Sigmoid colon (tissue), 7 donors: Measurements from ENCODE around the gene C7orf25. TPM values are rescaled to one million over a fixed set of nuclear protein-coding genes. Genes with fewer than 3 reads are reported as not detected.

Experiments used
- DNase-seq: peaks from one replicate; pipeline ENCODE4 v3.0.0-alpha.2; 2019
- H3K27ac ChIP-seq, 4 donors: fragments of 200-600 bp; sonication (generic); one replicate each; pipeline ENCODE4 v1.5.1; 2016 to 2019; ENCODE audit warnings: mild to moderate bottlenecking in 1 of 4
- H3K27me3 ChIP-seq, 3 donors: fragments of 200-600 bp; sonication (generic); one replicate each; pipeline ENCODE4 v1.5.1; 2019; ENCODE audit warnings: mild to moderate bottlenecking in 1 of 3
- H3K36me3 ChIP-seq, 4 donors: fragments of 200-600 bp; sonication (generic); one replicate each; pipeline ENCODE4 v1.5.1; 2016 to 2019
- H3K4me1 ChIP-seq, 4 donors: fragments of 200-600 bp; sonication (generic); one replicate each; pipeline ENCODE4 v1.5.1; 2017 to 2019
- H3K4me3 ChIP-seq, 4 donors: fragments of 200-600 bp; sonication (generic); one replicate each; pipeline ENCODE4 v1.5.1; 2017 to 2019; ENCODE audit warnings: mild to moderate bottlenecking in 2 of 4, moderate library complexity in 1 of 4
- H3K9me3 ChIP-seq, 4 donors: fragments of 200-600 bp in 3 of 4; sonication (generic) in 3 of 4; one replicate each; pipeline versions ENCODE4 v1.5.1 to v1.6.1; 2013 to 2019
- EP300 ChIP-seq, 4 donors: sonication (generic); formaldehyde crosslinking; IDR thresholded peaks; one replicate each; pipeline ENCODE4 v1.6.1; 2017; ENCODE audit warnings: antibody characterized with exemption in 4 of 4
- POLR2A ChIP-seq, 2 donors: fragments of 450-650 bp; IDR thresholded peaks; one replicate each; pipeline ENCODE4 v1.6.1; 2016; ENCODE audit warnings: antibody characterized with exemption in 2 of 2, mild to moderate bottlenecking in 2 of 2, moderate library complexity in 2 of 2
- POLR2AphosphoS5 ChIP-seq, 4 donors: sonication (generic); formaldehyde crosslinking; IDR thresholded peaks; one replicate each; pipeline ENCODE4 v1.6.1; 2017; ENCODE audit warnings: antibody characterized with exemption in 4 of 4
- WGBS, 2 donors: extraction: QIAGEN DNeasy Blood & Tissue Kit; methylation state at CpG; one replicate each; pipeline ENCODE4 v1.1.7; 2013; 5-methylcytosine and 5-hydroxymethylcytosine counted together
- intact Hi-C: fragments of 100-400 bp; cut with DNase I; formaldehyde crosslinking; loops from one replicate; pipeline ENCODE4 v1.15.1; 2023
- polyA plus RNA-seq, 3 donors: library from polyadenylated mRNA; stranded (reverse); fragments of 200-250 nt; gene quantifications; one replicate each; pipeline ENCODE4 v1.2.3, GENCODE V29; 2013
- total RNA-seq, 4 donors: library from RNA; depleted of rRNA; stranded (reverse); fragments of >200 nt; gene quantifications; one replicate each; pipeline ENCODE4 v1.1.0, GENCODE V29; 2016
- TF ChIP-seq, protein P1 (sequence below), 4 experiments: fragments of 450-650 bp in 3 of 4; fragments of 200-600 bp in 1 of 4; IDR thresholded peaks; one replicate each; pipeline ENCODE4 v1.5.1; 2016 to 2019; ENCODE audit warnings: antibody characterized with exemption in 4 of 4, mild to moderate bottlenecking in 3 of 4, moderate library complexity in 2 of 4
- donor health status: healthy with polysubstance abuse.
- donor health status: Bipolar disorder and iron deficiency.
- donor health status: healthy.

C7orf25 gene
- total RNA-seq (10 to 100 TPM in 2 of 4 donors, 1 to 10 TPM in 2; 5.4 to 13.0 (median 8.9) TPM), polyA plus RNA-seq (1 to 10 TPM; 3.9 to 9.0 (median 5.3) TPM)

DNA sequence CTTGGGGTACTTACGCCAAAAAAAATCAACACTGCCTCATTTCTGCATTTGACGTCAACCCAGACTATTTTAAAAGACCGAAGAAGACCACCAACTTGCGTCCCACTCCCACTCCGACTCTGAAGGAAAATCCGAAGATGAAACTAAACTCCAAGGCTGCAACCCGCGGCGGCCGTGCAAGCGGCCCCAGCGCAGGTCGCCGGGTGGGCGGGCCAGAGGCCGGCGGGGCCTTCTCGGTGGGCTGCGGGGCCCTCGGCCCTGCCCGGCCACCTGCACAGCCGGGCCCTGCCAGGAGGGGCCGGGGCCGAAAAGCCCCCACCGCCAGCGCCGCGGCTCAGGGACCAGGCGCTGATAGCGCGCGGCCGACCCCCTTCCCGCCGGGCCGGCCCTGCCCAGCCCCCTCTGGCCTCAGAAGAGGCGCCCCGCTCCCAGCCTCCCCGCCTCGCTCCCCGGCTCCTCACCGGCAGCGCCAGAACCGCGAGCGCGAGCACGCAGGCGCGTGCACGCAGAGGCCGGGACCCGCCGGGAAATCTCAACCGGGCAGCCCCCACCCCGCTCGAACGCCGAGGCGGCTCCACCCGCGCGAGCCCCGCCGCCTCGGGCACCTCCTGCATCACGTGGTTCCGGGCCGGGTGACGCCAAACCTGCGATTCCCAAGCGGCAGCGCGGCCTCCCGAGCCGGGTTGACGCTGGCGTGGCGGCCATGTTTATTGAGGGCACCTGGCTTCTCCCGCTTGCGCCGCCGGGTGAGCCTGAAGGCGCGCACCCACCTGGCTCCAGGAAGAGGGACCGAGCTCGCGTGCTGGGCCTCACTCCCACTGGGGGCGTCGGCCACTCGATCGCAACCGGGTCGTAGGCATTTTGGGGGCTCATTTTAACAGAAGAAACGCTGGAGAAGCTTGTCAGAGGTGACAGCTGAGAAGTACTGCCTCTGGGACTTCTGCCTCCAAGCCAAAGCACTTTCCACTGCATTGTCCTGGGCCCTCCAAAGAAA lies at the start of gene C7orf25:
C7orf25 (minus strand) TSS at position 617 of the 994 bp plus-strand sequence. CDS start 1,170 bp downstream, outside the sequence.
- H3K4me3 ChIP-seq: peak within 1 kb of the TSS; percentile 55 to 97 (median 90)
- peaks cover 2 to 21% (median 5%) of the 10 kb centered on the region in 4 donors for H3K36me3 ChIP-seq
- TF ChIP-seq POLR2AphosphoS5 (IDR thresholded peaks at IDR 0.05): peak; percentile 32 to 83 (median 78)
- no peak for TF ChIP-seq EP300 (IDR thresholded peaks at IDR 0.05)
- peak; percentile 98 for DNase-seq
- H3K27me3 ChIP-seq: no peaks in the 10 kb centered on the region
- intact Hi-C loops: loop anchor here (1.0 kb wide), 1 partner anchor 21 kb away; the partner anchor contains the start of genes MRPL32 and PSMA2
- H3K27ac ChIP-seq: peak within 1 kb of the TSS; percentile 78 to 89 (median 86)
- H3K4me1 ChIP-seq: peaks cover 0 to 22% (median 14%) of the 10 kb centered on the region in 4 donors
- WGBS, 2 donors: 1% methylated on average over 95 of the region's 95 CpGs
- H3K9me3 ChIP-seq: no peaks in the 10 kb centered on the region

GRCh38 chr7:42961170-42961569 lies 49.3 kb upstream of the C7orf25 start:
- TF ChIP-seq POLR2AphosphoS5 (IDR thresholded peaks at IDR 0.05): no peak
- TF ChIP-seq, protein P1, sequence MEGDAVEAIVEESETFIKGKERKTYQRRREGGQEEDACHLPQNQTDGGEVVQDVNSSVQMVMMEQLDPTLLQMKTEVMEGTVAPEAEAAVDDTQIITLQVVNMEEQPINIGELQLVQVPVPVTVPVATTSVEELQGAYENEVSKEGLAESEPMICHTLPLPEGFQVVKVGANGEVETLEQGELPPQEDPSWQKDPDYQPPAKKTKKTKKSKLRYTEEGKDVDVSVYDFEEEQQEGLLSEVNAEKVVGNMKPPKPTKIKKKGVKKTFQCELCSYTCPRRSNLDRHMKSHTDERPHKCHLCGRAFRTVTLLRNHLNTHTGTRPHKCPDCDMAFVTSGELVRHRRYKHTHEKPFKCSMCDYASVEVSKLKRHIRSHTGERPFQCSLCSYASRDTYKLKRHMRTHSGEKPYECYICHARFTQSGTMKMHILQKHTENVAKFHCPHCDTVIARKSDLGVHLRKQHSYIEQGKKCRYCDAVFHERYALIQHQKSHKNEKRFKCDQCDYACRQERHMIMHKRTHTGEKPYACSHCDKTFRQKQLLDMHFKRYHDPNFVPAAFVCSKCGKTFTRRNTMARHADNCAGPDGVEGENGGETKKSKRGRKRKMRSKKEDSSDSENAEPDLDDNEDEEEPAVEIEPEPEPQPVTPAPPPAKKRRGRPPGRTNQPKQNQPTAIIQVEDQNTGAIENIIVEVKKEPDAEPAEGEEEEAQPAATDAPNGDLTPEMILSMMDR (IDR thresholded peaks at IDR 0.05): no peak
- TF ChIP-seq EP300 (IDR thresholded peaks at IDR 0.05): no peak
- no peak for TF ChIP-seq POLR2A (IDR thresholded peaks at IDR 0.05)
- no peak overlapping the region for H3K27ac ChIP-seq
- peaks cover 0 to 24% (median 18%) of the 10 kb centered on the region in 4 donors for H3K4me1 ChIP-seq
- intact Hi-C loops: no loop called here
- no peaks in the 10 kb centered on the region for H3K9me3 ChIP-seq
- H3K4me3 ChIP-seq: no peak overlapping the region
- H3K27me3 ChIP-seq: no peaks in the 10 kb centered on the region
- no peaks in the 10 kb centered on the region for H3K36me3 ChIP-seq
- DNase-seq: no peak
- 32 to 49% methylated on average over 2 of the region's 2 CpGs for WGBS, 2 donors

GRCh38 chr7:42960762-42961161 lies 48.9 kb upstream of the C7orf25 start:
- Histone ChIP-seq H3K9me3 (no peaks in the 10 kb centered on the region), H3K4me1 (peaks cover 0 to 21% (median 16%) of the 10 kb centered on the region in 4 donors), H3K27ac (no peak overlapping the region), H3K27me3 (no peaks in the 10 kb centered on the region), H3K4me3 (no peak overlapping the region), H3K36me3 (no peaks in the 10 kb centered on the region)
- no peak for DNase-seq
- TF ChIP-seq POLR2A (IDR thresholded peaks at IDR 0.05) (no peak), POLR2AphosphoS5 (IDR thresholded peaks at IDR 0.05) (no peak), EP300 (IDR thresholded peaks at IDR 0.05) (no peak)
- TF ChIP-seq, protein P1 (IDR thresholded peaks at IDR 0.05): no peak
- WGBS, 2 donors: 50 to 62% methylated on average over 2 of the region's 2 CpGs
- intact Hi-C loops: no loop called here

DNA sequence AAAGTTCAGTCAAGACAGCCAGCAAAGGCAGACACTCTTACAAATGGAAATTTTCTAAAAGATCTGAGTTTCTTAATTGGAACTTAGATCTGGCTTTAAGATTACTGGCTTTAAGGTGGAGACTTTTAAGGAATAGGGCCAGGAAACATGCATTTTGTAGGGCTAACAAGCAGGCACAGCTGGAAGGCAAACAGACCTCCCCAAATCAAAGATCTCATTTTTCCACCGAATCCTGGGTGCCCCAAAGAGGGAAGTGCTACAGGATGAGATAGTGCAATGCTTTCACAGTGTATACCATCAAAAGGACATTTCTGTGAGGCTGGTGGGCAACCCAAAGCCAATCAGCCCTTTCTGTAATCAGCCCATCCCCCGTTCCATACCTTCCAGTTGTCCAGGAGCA lies 47.7 kb upstream of the C7orf25 start:
- WGBS, 2 donors: 83 to 86% methylated on average over 2 of the region's 2 CpGs
- no peak for TF ChIP-seq EP300 (IDR thresholded peaks at IDR 0.05)
- TF ChIP-seq, protein P1 (IDR thresholded peaks at IDR 0.05): no peak
- TF ChIP-seq POLR2A (IDR thresholded peaks at IDR 0.05): no peak
- no peak for TF ChIP-seq POLR2AphosphoS5 (IDR thresholded peaks at IDR 0.05)
- Histone ChIP-seq H3K9me3 (no peaks in the 10 kb centered on the region), H3K4me1 (peaks cover 0 to 9% (median 5%) of the 10 kb centered on the region in 4 donors), H3K36me3 (no peaks in the 10 kb centered on the region), H3K4me3 (no peak overlapping the region), H3K27ac (no peak overlapping the region), H3K27me3 (no peaks in the 10 kb centered on the region)
- DNase-seq: no peak
- intact Hi-C loops: no loop called here

DNA sequence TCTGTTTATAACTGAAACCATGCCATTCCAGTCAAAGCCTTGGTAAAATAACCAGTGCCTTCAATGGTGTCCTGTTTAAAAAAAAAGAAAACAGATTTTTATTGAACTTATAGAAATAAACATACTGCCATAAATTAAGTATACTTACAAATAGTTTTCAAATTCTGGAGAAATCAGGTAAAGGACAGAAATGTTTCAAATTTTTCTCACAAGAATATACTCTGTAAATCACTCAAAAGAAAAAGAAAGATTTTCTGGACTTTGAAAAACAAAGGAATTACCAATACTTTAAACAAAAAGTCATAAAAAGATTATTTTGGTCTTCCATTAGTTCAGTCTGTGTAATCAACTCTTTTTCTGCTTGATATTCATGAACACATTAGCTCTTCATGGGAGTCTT lies 44.2 kb upstream of the C7orf25 start:
- TF ChIP-seq EP300 (IDR thresholded peaks at IDR 0.05): no peak
- no peak for TF ChIP-seq POLR2A (IDR thresholded peaks at IDR 0.05)
- TF ChIP-seq, protein P1 (IDR thresholded peaks at IDR 0.05): no peak
- TF ChIP-seq POLR2AphosphoS5 (IDR thresholded peaks at IDR 0.05): no peak
- H3K27me3 ChIP-seq: no peaks in the 10 kb centered on the region
- no peak overlapping the region for H3K27ac ChIP-seq
- intact Hi-C loops: no loop called here
- H3K4me3 ChIP-seq: no peak overlapping the region
- no peaks in the 10 kb centered on the region for H3K9me3 ChIP-seq
- DNase-seq: no peak
- H3K4me1 ChIP-seq: no peaks in the 10 kb centered on the region
- H3K36me3 ChIP-seq: no peaks in the 10 kb centered on the region
